MM.1S (cell line): ENCODE measurements around the gene ZNF503.

Experiments
- DNase-seq: peaks from one replicate; pipeline ENCODE4 v3.0.0-alpha.2; 2015
- H2AFZ ChIP-seq: fragments of 300-600 bp; sonication (generic); 2 replicates; pipeline ENCODE4 v1.6.0; 2016; ENCODE audit warnings: antibody characterized with exemption, low read length
- H3F3A ChIP-seq: fragments of 300-600 bp; sonication (generic); 2 replicates; pipeline ENCODE4 v1.6.1; 2016; ENCODE audit warnings: mild to moderate bottlenecking, antibody characterized with exemption, low read length, moderate library complexity, mixed read lengths; ENCODE audit not compliant: insufficient read depth
- H3K27ac ChIP-seq: fragments of 300-600 bp; sonication (generic); 2 replicates; pipeline ENCODE4 v1.5.1; 2016; ENCODE audit warnings: mild to moderate bottlenecking, low read length
- H3K27me3 ChIP-seq: fragments of 300-600 bp; sonication (generic); replicated peaks from 2 replicates; pipeline ENCODE4 v1.6.0; 2016; ENCODE audit warnings: low read length; ENCODE audit not compliant: insufficient read depth
- H3K36me3 ChIP-seq: fragments of 300-600 bp; sonication (generic); replicated peaks from 2 replicates; pipeline ENCODE4 v1.6.1; 2016; ENCODE audit warnings: mild to moderate bottlenecking, low read length, mixed read lengths; ENCODE audit not compliant: insufficient read depth
- H3K4me1 ChIP-seq: fragments of 300-600 bp; sonication (generic); 2 replicates; pipeline ENCODE4 v1.6.1; 2016; ENCODE audit warnings: low read length, mixed read lengths
- H3K4me2 ChIP-seq: fragments of 300-600 bp; sonication (generic); 2 replicates; pipeline ENCODE4 v1.6.0; 2016; ENCODE audit warnings: low read depth, low read length
- H3K4me3 ChIP-seq: fragments of 300-600 bp; sonication (generic); 2 replicates; pipeline ENCODE4 v1.5.1; 2016; ENCODE audit warnings: low read length, mixed read lengths
- H3K79me2 ChIP-seq: fragments of 300-600 bp; sonication (generic); 2 replicates; pipeline ENCODE4 v1.6.1; 2016; ENCODE audit warnings: mixed run types, low read length, mixed read lengths
- H3K9ac ChIP-seq: fragments of 300-600 bp; sonication (generic); 2 replicates; pipeline ENCODE4 v1.6.1; 2016; ENCODE audit warnings: low read length, mixed read lengths
- H3K9me2 ChIP-seq: fragments of 300-600 bp; sonication (generic); replicated peaks from 2 replicates; pipeline ENCODE4 v1.6.1; 2016; ENCODE audit warnings: mild to moderate bottlenecking, low read length, mixed read lengths; ENCODE audit not compliant: insufficient read depth
- H3K9me3 ChIP-seq: fragments of 300-600 bp; sonication (generic); replicated peaks from 2 replicates; pipeline ENCODE4 v1.6.1; 2016; ENCODE audit warnings: mild to moderate bottlenecking, low read length, mixed read lengths; ENCODE audit not compliant: insufficient read depth
- H4K20me1 ChIP-seq: fragments of 300-600 bp; sonication (generic); 2 replicates; pipeline ENCODE4 v1.6.1; 2016; ENCODE audit warnings: mild to moderate bottlenecking, low read length, moderate library complexity, mixed read lengths; ENCODE audit not compliant: insufficient read depth
- EZH2 ChIP-seq: fragments of 300-600 bp; sonication (generic); optimal IDR thresholded peaks from 2 replicates; pipeline ENCODE3; 2017; ENCODE audit warnings: low read depth, mild to moderate bottlenecking, antibody characterized with exemption, low read length, mixed read lengths
- EZH2phosphoT487 ChIP-seq: fragments of 300-600 bp; sonication (generic); IDR thresholded peaks from 2 replicates; pipeline ENCODE4 v1.6.1; 2018; ENCODE audit warnings: antibody characterized with exemption, low read length
- TF ChIP-seq, protein P1 (sequence below): fragments of 300-600 bp; sonication (generic); IDR thresholded peaks from 2 replicates; pipeline ENCODE4 v1.5.1; 2016; ENCODE audit warnings: antibody characterized with exemption, low read length, mixed read lengths

Gene ZNF503, protein sequence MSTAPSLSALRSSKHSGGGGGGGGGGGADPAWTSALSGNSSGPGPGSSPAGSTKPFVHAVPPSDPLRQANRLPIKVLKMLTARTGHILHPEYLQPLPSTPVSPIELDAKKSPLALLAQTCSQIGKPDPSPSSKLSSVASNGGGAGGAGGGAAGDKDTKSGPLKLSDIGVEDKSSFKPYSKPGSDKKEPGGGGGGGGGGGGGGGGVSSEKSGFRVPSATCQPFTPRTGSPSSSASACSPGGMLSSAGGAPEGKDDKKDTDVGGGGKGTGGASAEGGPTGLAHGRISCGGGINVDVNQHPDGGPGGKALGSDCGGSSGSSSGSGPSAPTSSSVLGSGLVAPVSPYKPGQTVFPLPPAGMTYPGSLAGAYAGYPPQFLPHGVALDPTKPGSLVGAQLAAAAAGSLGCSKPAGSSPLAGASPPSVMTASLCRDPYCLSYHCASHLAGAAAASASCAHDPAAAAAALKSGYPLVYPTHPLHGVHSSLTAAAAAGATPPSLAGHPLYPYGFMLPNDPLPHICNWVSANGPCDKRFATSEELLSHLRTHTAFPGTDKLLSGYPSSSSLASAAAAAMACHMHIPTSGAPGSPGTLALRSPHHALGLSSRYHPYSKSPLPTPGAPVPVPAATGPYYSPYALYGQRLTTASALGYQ

DNA sequence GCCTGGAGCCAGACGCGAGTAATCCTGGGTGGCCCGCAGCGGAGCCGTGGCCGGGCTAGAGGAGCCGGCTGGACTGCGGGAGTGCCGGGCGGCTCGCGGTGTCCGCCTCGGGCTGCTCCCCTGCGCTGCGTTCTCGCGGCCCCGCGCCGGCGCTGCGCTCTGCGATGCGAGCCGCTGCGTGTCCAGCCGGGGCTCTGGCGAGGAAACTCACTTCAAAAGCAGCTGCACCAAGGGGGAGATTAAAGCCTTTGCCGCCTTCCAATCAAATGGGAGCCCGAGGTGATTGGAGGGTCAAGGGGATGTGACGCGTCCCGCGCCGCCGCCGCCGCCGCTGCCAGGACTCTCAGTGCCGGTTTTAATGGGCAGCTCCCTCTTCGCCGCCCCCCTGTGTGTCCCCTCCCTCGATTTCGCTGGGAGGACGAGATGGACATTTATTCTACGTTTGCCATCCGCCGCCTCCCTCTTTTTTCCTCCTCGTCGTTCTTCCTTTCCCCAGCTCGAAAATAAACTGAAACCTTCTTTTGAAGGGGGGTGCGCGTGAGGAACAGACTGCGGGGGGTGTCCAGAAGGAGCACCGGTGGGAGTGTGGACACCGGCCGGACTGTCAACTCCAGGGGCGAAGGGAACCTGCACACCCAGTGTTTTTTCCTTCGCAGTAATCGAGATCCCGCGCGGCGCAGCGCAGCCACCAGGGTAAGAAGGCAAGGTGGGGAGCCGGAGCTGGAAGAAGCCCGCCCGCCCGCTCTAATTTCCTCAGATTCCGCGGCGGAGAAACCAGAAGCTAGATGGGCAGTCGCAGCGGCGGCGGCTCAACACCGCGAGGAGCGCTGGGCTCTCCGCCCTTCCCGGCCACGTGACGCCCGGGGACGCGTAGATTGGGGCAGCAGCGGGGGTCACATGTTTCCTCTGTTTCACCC is at the start of gene ZNF503:
Gene ZNF503 (minus strand): TSS at position 196 of the 917 bp plus-strand sequence. CDS start 345 bp downstream, outside the sequence.
- peak within 1 kb of the TSS; percentile 82 for H3K9ac ChIP-seq

DNA sequence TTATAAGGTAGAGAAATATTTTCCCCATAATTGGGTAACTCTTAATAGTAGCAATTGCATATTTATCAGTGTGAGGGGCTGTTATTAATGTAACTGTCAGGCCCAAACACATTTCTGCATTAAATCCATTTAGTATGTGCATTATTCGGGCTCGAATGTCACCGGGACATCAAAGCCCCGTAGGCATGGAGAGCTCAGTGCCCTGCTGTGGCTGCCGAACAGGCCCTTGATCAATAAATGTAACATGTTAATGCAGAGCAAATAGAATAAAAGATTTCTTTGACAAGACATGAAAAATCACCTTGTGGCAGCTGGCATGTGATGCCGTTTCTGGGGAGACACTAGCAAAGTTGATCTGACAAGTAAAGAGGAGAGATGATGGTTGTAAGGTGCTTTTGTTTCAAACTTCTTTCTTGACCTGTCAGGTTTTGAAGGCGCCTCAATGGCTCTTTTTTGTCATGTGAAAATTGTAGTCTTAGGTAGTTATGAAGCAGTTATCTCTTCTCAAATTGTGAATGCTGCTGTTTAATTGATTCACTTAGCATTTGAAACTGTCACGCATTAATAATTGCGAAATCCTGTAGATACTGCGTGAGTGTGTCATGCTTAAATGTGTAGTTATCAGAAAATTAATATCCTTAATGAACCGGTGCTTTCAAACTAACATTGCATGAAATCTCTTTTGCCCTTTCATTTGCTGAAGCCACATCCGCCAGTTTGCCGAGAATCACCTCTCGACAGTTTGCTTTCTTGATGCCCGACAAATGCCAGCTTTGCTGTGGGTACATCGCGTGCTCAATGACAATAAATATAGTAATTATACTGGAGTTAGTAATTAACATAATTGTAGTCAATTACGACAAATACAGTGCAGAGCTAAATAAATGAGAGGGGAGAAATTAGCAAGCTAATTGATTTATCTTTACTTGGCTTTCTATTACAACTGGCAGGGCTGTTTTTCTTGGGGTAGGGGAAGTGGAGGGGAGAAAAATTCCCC is 49.4 kb upstream of the ZNF503 start:
- Histone ChIP-seq H3K4me2 (no peak overlapping the region), H3K9me2 (no peaks in the 10 kb centered on the region), H3K27me3 (no peaks in the 10 kb centered on the region), H3K9ac (no peak overlapping the region), H3K4me3 (no peak overlapping the region), H3K36me3 (no peaks in the 10 kb centered on the region), H3F3A (no peaks in the 10 kb centered on the region), H3K27ac (no peak overlapping the region), H4K20me1 (no peaks in the 10 kb centered on the region), H3K79me2 (no peaks in the 10 kb centered on the region), H3K9me3 (no peaks in the 10 kb centered on the region), H2AFZ (no peak overlapping the region), H3K4me1 (no peaks in the 10 kb centered on the region)
- DNase-seq, result no peak
- TF ChIP-seq EZH2phosphoT487 (no peak), EZH2 (no peak)
- TF ChIP-seq, protein P1, sequence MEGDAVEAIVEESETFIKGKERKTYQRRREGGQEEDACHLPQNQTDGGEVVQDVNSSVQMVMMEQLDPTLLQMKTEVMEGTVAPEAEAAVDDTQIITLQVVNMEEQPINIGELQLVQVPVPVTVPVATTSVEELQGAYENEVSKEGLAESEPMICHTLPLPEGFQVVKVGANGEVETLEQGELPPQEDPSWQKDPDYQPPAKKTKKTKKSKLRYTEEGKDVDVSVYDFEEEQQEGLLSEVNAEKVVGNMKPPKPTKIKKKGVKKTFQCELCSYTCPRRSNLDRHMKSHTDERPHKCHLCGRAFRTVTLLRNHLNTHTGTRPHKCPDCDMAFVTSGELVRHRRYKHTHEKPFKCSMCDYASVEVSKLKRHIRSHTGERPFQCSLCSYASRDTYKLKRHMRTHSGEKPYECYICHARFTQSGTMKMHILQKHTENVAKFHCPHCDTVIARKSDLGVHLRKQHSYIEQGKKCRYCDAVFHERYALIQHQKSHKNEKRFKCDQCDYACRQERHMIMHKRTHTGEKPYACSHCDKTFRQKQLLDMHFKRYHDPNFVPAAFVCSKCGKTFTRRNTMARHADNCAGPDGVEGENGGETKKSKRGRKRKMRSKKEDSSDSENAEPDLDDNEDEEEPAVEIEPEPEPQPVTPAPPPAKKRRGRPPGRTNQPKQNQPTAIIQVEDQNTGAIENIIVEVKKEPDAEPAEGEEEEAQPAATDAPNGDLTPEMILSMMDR, result no peak

More for the DNA sequence above, at the start of gene ZNF503:
- peaks cover 25% of the 10 kb centered on the region for H3F3A ChIP-seq
- H3K36me3 ChIP-seq, result no peaks in the 10 kb centered on the region
- peak within 1 kb of the TSS; percentile 99 for H3K4me3 ChIP-seq
- no peaks in the 10 kb centered on the region for H3K9me3 ChIP-seq
- H2AFZ ChIP-seq, result peak within 1 kb of the TSS; percentile 95
- peak within 1 kb of the TSS; percentile 90 for H3K27ac ChIP-seq
- H3K27me3 ChIP-seq, result no peaks in the 10 kb centered on the region
- H4K20me1 ChIP-seq, result no peaks in the 10 kb centered on the region
- H3K4me1 ChIP-seq, result no peaks in the 10 kb centered on the region
- TF ChIP-seq EZH2phosphoT487 (no peak), EZH2 (no peak)
- TF ChIP-seq, protein P1, result no peak
- peak within 1 kb of the TSS; percentile 98 for H3K4me2 ChIP-seq
- H3K79me2 ChIP-seq, result peaks cover 25% of the 10 kb centered on the region
- no peaks in the 10 kb centered on the region for H3K9me2 ChIP-seq
- DNase-seq, result peak; percentile 96

DNA sequence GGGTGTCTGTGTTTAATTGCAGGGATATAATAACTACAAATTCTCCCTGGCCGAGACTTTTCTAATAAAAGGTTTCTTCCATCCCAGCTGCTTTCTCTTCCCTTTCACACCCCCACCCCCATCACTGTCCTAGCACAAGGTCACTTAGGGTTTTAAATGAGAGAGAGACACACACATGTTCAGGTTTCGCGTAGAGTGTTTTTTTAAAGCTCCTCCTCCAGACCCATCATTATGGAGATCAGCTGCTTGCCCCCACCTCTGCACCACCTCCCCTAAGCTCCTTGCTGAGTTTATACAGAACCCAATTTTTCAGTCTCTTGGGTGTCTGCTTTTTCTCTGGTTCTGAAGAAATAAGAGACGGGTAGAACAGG is 48.5 kb upstream of the ZNF503 start:
- DNase-seq, result no peak
- no peak overlapping the region for H3K4me3 ChIP-seq
- H3K4me2 ChIP-seq, result no peak overlapping the region
- H3K9me3 ChIP-seq, result no peaks in the 10 kb centered on the region
- H3K79me2 ChIP-seq, result no peaks in the 10 kb centered on the region
- no peaks in the 10 kb centered on the region for H3K4me1 ChIP-seq
- no peak overlapping the region for H3K9ac ChIP-seq
- no peaks in the 10 kb centered on the region for H4K20me1 ChIP-seq
- H3K36me3 ChIP-seq, result no peaks in the 10 kb centered on the region
- no peaks in the 10 kb centered on the region for H3K9me2 ChIP-seq
- no peaks in the 10 kb centered on the region for H3F3A ChIP-seq
- H3K27me3 ChIP-seq, result no peaks in the 10 kb centered on the region
- no peak overlapping the region for H2AFZ ChIP-seq
- TF ChIP-seq EZH2, result no peak
- TF ChIP-seq, protein P1, result no peak
- TF ChIP-seq EZH2phosphoT487, result no peak
- no peak overlapping the region for H3K27ac ChIP-seq
